Measurements from ENCODE around the gene PTPN14. TPM values are rescaled to one million over a fixed set of nuclear protein-coding genes. Genes with fewer than 3 reads are reported as not detected.

PTPN14 gene
- total RNA-seq, 4 donors from 2014 or later: 42.8 to 63.8 (median 50.4) TPM

DNA sequence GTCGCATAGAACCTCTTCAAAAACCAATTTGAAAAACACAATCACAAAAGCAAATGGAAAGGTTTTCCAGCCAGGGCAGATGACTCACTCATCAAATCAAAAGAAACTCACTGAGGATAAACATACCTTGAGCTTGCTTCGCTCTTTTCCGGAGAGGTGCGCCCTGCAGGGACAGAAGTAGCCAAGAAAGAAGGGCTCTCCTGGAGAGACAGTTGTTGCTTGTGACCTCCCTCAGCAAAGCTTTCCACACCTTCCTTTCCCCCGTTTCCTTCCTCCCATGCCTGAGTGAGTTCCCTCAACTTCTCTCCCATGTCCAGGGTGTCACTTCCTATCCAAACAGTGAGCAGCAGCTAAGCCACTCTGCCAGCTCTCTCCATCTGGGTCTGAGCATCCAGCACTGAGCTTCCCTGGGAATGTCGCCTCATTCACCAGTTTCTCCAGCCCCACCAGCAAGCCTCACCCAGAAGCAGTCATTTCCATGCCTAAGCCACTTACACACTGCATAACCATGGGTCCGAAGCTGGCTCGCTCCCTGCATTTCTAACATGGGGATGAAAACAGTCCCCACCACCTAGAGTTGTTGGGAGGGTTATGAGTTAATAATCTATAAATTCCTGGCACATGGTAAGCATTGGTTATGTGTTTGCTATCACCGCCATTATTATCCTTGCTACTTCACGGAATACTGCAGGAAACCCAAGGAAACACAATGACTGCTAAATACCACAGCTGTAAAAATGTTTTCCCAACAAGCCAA is 75.0 kb downstream of the PTPN14 start:
- H3K27ac ChIP-seq: no peak overlapping the region
- TF ChIP-seq POLR2A (IDR thresholded peaks at IDR 0.05) (no peak), CTCF (IDR thresholded peaks at IDR 0.05 in 4 of 5, conservative IDR thresholded peaks at IDR 0.05 in 1 of 5) (no peak)

GRCh38 chr1:214475746-214476145 is 75.7 kb downstream of the PTPN14 start:
- Histone ChIP-seq H3K27ac (no peak overlapping the region), H3K4me1 (peaks cover 67% of the 10 kb centered on the region in 2 donors), H3K9me3 (no peaks in the 10 kb centered on the region), H3K36me3 (no peaks in the 10 kb centered on the region), H3K27me3 (no peaks in the 10 kb centered on the region), H3K4me3 (no peak overlapping the region)
- in situ Hi-C loops (cut with MboI; ENCODE audit: low sequenced_read_pairs in 4 of 4) (no loop called here), intact Hi-C loops (cut with DNase I; ENCODE audit: low total_unique reads) (loop anchor here (2.0 kb wide), 1 partner anchor 15 kb away; no protein-coding TSS in a partner anchor)
- no peak for DNase-seq
- ATAC-seq: no peak
- TF ChIP-seq CTCF (IDR thresholded peaks at IDR 0.05 in 4 of 5, conservative IDR thresholded peaks at IDR 0.05 in 1 of 5) (no peak), POLR2A (IDR thresholded peaks at IDR 0.05) (no peak)

More for the DNA sequence above, 75.0 kb downstream of the PTPN14 start:
- Histone ChIP-seq H3K4me1 (peaks cover 64 to 67% of the 10 kb centered on the region in 2 donors), H3K27me3 (no peaks in the 10 kb centered on the region), H3K9me3 (no peaks in the 10 kb centered on the region), H3K36me3 (no peaks in the 10 kb centered on the region), H3K4me3 (no peak overlapping the region)
- DNase-seq (no peak), ATAC-seq (no peak)
- intact Hi-C loops (cut with DNase I; ENCODE audit: low total_unique reads) (loop anchor here (2.0 kb wide), 1 partner anchor 14 kb away; no protein-coding TSS in a partner anchor), in situ Hi-C loops (cut with MboI; ENCODE audit: low sequenced_read_pairs in 4 of 4) (no loop called here)

DNA sequence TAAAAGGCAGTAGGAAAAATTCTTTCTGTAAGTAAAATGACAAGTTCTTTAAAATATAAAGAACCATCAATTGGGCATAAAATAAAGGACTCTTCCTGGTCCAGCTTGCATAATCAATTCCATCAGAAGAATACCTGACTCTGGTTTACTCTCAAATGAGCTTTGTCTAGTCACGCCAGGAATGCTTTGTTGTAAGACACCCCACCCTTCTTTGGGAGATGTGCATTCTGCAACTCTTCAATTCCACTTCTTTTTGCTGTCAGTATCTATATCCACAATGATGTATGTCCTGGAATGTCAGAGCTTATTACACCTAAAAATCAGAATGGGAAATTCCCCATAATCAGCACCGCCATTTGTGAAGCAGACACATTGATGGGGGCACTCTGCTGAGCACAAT is 76.1 kb downstream of the PTPN14 start:
- in situ Hi-C loops (cut with MboI; ENCODE audit: low sequenced_read_pairs in 4 of 4): no loop called here
- no peaks in the 10 kb centered on the region for H3K27me3 ChIP-seq
- no peak overlapping the region for H3K27ac ChIP-seq
- no peak overlapping the region for H3K4me3 ChIP-seq
- TF ChIP-seq POLR2A (IDR thresholded peaks at IDR 0.05): no peak
- TF ChIP-seq CTCF (IDR thresholded peaks at IDR 0.05 in 4 of 5, conservative IDR thresholded peaks at IDR 0.05 in 1 of 5): no peak
- ATAC-seq (no peak), DNase-seq (no peak)
- no peaks in the 10 kb centered on the region for H3K9me3 ChIP-seq
- intact Hi-C loops (cut with DNase I; ENCODE audit: low total_unique reads): no loop called here
- H3K36me3 ChIP-seq: no peaks in the 10 kb centered on the region
- H3K4me1 ChIP-seq: peaks cover 67% of the 10 kb centered on the region in 2 donors

DNA sequence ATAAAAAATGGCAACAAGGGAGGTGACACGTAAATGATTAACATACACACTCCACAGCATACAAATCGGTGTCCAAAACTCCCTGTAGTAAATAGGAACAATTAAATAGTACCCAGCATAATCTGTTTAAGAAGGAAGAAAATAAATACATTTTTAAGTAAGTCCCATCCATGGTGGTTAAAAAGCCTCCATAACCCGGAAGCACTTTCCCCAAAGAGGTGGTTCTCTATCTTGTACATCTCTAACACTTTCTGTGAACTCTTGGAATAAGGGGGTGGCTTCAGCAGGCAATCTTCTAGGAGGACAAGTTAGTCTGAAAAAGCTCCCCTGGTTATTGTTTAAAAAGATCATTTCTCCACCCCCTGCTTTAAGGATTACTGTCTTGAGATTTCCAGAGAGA is 76.9 kb downstream of the PTPN14 start:
- no peaks in the 10 kb centered on the region for H3K9me3 ChIP-seq
- no peak for TF ChIP-seq CTCF (IDR thresholded peaks at IDR 0.05 in 4 of 5, conservative IDR thresholded peaks at IDR 0.05 in 1 of 5)
- TF ChIP-seq POLR2A (IDR thresholded peaks at IDR 0.05): no peak
- peaks cover 67% of the 10 kb centered on the region in 2 donors for H3K4me1 ChIP-seq
- no peaks in the 10 kb centered on the region for H3K27me3 ChIP-seq
- DNase-seq: no peak
- H3K36me3 ChIP-seq: no peaks in the 10 kb centered on the region
- H3K27ac ChIP-seq: peak overlapping the region in 2 of 4 donors; percentile 3
- no peak for ATAC-seq
- intact Hi-C loops (cut with DNase I; ENCODE audit: low total_unique reads) (no loop called here), in situ Hi-C loops (cut with MboI; ENCODE audit: low sequenced_read_pairs in 4 of 4) (no loop called here)
- no peak overlapping the region for H3K4me3 ChIP-seq
